Neural progenitor cell (in vitro differentiated cells): ENCODE measurements around the gene TDRD9. TPM values are rescaled to one million over a fixed set of nuclear protein-coding genes. Genes with fewer than 3 reads are reported as not detected.

ENCODE experiments used
- DNase-seq: peaks from one replicate; pipeline ENCODE4 v3.0.0-alpha.2; 2016; ENCODE audit warnings: low spot score
- H2AFZ ChIP-seq: fragments of 200-600 bp; sonication (generic); replicated peaks from 2 replicates; pipeline ENCODE4 v1.6.1; 2016; ENCODE audit warnings: antibody characterized with exemption
- H3F3A ChIP-seq: fragments of 200-600 bp; sonication (generic); 2 replicates; pipeline ENCODE4 v1.6.1; 2016; ENCODE audit warnings: antibody characterized with exemption, low read depth
- H3K27ac ChIP-seq: fragments of 200-600 bp; sonication (generic); 2 replicates; pipeline ENCODE4 v1.5.1; 2016; ENCODE audit warnings: mild to moderate bottlenecking
- H3K27me3 ChIP-seq: fragments of 200-600 bp; sonication (generic); 2 replicates; pipeline ENCODE4 v1.6.1; 2016; ENCODE audit warnings: mild to moderate bottlenecking, moderate library complexity
- H3K36me3 ChIP-seq: fragments of 200-600 bp; sonication (generic); 2 replicates; pipeline ENCODE4 v1.5.1; 2016
- H3K4me1 ChIP-seq: fragments of 200-600 bp; sonication (generic); 2 replicates; pipeline ENCODE4 v1.6.1; 2016; ENCODE audit warnings: mixed run types
- H3K4me2 ChIP-seq: fragments of 200-600 bp; sonication (generic); 2 replicates; pipeline ENCODE4 v1.6.1; 2016
- H3K4me3 ChIP-seq: fragments of 200-600 bp; sonication (generic); 2 replicates; pipeline ENCODE4 v1.5.1; 2016
- H3K79me2 ChIP-seq: fragments of 200-600 bp; sonication (generic); 2 replicates; pipeline ENCODE4 v1.6.1; 2016; ENCODE audit warnings: low read depth
- H3K9ac ChIP-seq: fragments of 200-600 bp; sonication (generic); 2 replicates; pipeline ENCODE4 v1.6.1; 2016
- H3K9me3 ChIP-seq: fragments of 200-600 bp; sonication (generic); 2 replicates; pipeline ENCODE4 v1.5.1; 2016; ENCODE audit warnings: low read depth
- H4K20me1 ChIP-seq: fragments of 200-600 bp; sonication (generic); 2 replicates; pipeline ENCODE4 v1.6.1; 2016; ENCODE audit warnings: low read depth
- H3K27ac Mint-ChIP-seq: 3 replicates; pipeline ENCODE4 v1.8.0; 2021; ENCODE audit warnings: mixed read lengths
- H3K27me3 Mint-ChIP-seq: 2 replicates; pipeline ENCODE4 v1.8.0; 2022; ENCODE audit warnings: low read depth, mild to moderate bottlenecking, inconsistent platforms, moderate library complexity, mixed read lengths; ENCODE audit not compliant: insufficient read depth
- H3K36me3 Mint-ChIP-seq: 3 replicates; pipeline ENCODE4 v1.8.0; 2021; ENCODE audit warnings: mixed read lengths
- H3K4me1 Mint-ChIP-seq: 3 replicates; pipeline ENCODE4 v1.8.0; 2021; ENCODE audit warnings: mixed read lengths
- H3K4me3 Mint-ChIP-seq: 3 replicates; pipeline ENCODE4 v1.8.0; 2021; ENCODE audit warnings: mild to moderate bottlenecking, moderate library complexity, mixed read lengths
- H3K9me3 Mint-ChIP-seq: 3 replicates; pipeline ENCODE4 v1.8.0; 2020; ENCODE audit warnings: mixed read lengths
- CTCF ChIP-seq: fragments of 200-600 bp; sonication (generic); IDR thresholded peaks from 2 replicates; pipeline ENCODE4 v1.5.1; 2017; ENCODE audit warnings: antibody characterized with exemption, mild to moderate bottlenecking
- EZH2 ChIP-seq: fragments of 200-600 bp; sonication (generic); IDR thresholded peaks from 2 replicates; pipeline ENCODE4 v1.6.1; 2017; ENCODE audit warnings: antibody characterized with exemption, mild to moderate bottlenecking, moderate library complexity
- EZH2phosphoT487 ChIP-seq: fragments of 200-600 bp; sonication (generic); IDR thresholded peaks from 2 replicates; pipeline ENCODE4 v1.6.1; 2017; ENCODE audit warnings: antibody characterized with exemption
- total RNA-seq: library from RNA; depleted of rRNA; stranded (reverse); fragments of >200 nt; gene quantifications from 2 replicates; pipeline ENCODE4 v1.2.3, GENCODE V29; 2015; ENCODE audit warnings: low replicate concordance

Gene TDRD9
- total RNA-seq, 1 donor from 2014 or later, result not detected

- TF ChIP-seq EZH2phosphoT487 (no peak), CTCF (no peak), EZH2 (no peak)
- H3K36me3 Mint-ChIP-seq, result no peaks in the 10 kb centered on the region
- no peaks in the 10 kb centered on the region for H3K9me3 ChIP-seq
Observed at GRCh38 chr14:104031384-104031783, 103.1 kb downstream of the TDRD9 start.

GRCh38 chr14:104034976-104035699, 106.9 kb downstream of the TDRD9 start:
- Histone ChIP-seq H3K4me2 (no peak overlapping the region), H3K9me3 (no peaks in the 10 kb centered on the region), H2AFZ (no peak overlapping the region), H3K4me3 (no peak overlapping the region), H3K4me1 (no peaks in the 10 kb centered on the region), H3K27me3 (no peaks in the 10 kb centered on the region), H3K36me3 (no peaks in the 10 kb centered on the region), H3K27ac (no peak overlapping the region), H4K20me1 (no peaks in the 10 kb centered on the region), H3K9ac (no peak overlapping the region), H3F3A (no peaks in the 10 kb centered on the region), H3K79me2 (no peaks in the 10 kb centered on the region)
- no peak overlapping the region for H3K4me3 Mint-ChIP-seq
- H3K4me1 Mint-ChIP-seq, result peaks cover 11% of the 10 kb centered on the region
- no peaks in the 10 kb centered on the region for H3K9me3 Mint-ChIP-seq
- no peaks in the 10 kb centered on the region for H3K27me3 Mint-ChIP-seq
- no peak for TF ChIP-seq EZH2
- no peak for TF ChIP-seq CTCF
- H3K36me3 Mint-ChIP-seq, result no peaks in the 10 kb centered on the region
- no peak overlapping the region for H3K27ac Mint-ChIP-seq
- DNase-seq, result no peak

More at GRCh38 chr14:104031384-104031783, 103.1 kb downstream of the TDRD9 start:
- DNase-seq, result no peak
- H3K27ac ChIP-seq, result no peak overlapping the region
- H3K4me2 ChIP-seq, result no peak overlapping the region
- H3K4me1 Mint-ChIP-seq, result peaks cover 10% of the 10 kb centered on the region
- H3K79me2 ChIP-seq, result no peaks in the 10 kb centered on the region
- no peak overlapping the region for H3K27ac Mint-ChIP-seq
- H3K4me1 ChIP-seq, result no peaks in the 10 kb centered on the region
- H3K9ac ChIP-seq, result no peak overlapping the region
- H3K9me3 Mint-ChIP-seq, result peaks cover 3% of the 10 kb centered on the region
- H3F3A ChIP-seq, result no peaks in the 10 kb centered on the region
- no peak overlapping the region for H3K4me3 ChIP-seq
- no peak overlapping the region for H3K4me3 Mint-ChIP-seq
- H3K27me3 ChIP-seq, result no peaks in the 10 kb centered on the region
- H3K36me3 ChIP-seq, result no peaks in the 10 kb centered on the region
- H3K27me3 Mint-ChIP-seq, result no peaks in the 10 kb centered on the region
- H2AFZ ChIP-seq, result no peak overlapping the region
- no peaks in the 10 kb centered on the region for H4K20me1 ChIP-seq

- H3K9me3 ChIP-seq, result no peaks in the 10 kb centered on the region
- H3K4me1 Mint-ChIP-seq, result peaks cover 16% of the 10 kb centered on the region
- no peaks in the 10 kb centered on the region for H4K20me1 ChIP-seq
- H3K27ac Mint-ChIP-seq, result no peak overlapping the region
- H3K79me2 ChIP-seq, result no peaks in the 10 kb centered on the region
- no peaks in the 10 kb centered on the region for H3K9me3 Mint-ChIP-seq
- no peak overlapping the region for H3K4me2 ChIP-seq
- no peak overlapping the region for H2AFZ ChIP-seq
- no peaks in the 10 kb centered on the region for H3F3A ChIP-seq
- H3K27me3 ChIP-seq, result no peaks in the 10 kb centered on the region
- no peak overlapping the region for H3K4me3 Mint-ChIP-seq
- H3K27ac ChIP-seq, result no peak overlapping the region
- no peaks in the 10 kb centered on the region for H3K36me3 ChIP-seq
- H3K36me3 Mint-ChIP-seq, result no peaks in the 10 kb centered on the region
- H3K4me1 ChIP-seq, result peaks cover 7% of the 10 kb centered on the region
- TF ChIP-seq EZH2, result no peak
- no peak for TF ChIP-seq CTCF
- TF ChIP-seq EZH2phosphoT487, result no peak
- no peak overlapping the region for H3K4me3 ChIP-seq
- no peak for DNase-seq
- no peak overlapping the region for H3K9ac ChIP-seq
- no peaks in the 10 kb centered on the region for H3K27me3 Mint-ChIP-seq
Observed at GRCh38 chr14:104036212-104036611, 108.0 kb downstream of the TDRD9 start.
